Muscle of leg (tissue), 11 donors: Measurements from ENCODE around the gene SUSD4. TPM values are rescaled to one million over a fixed set of nuclear protein-coding genes. Genes with fewer than 3 reads are reported as not detected.

Source experiments
- DNase-seq: peaks from one replicate; pipeline ENCODE4 v3.0.0; 2013
- H3K27ac ChIP-seq: one replicate; pipeline ENCODE4 v1.5.1; 2013; ENCODE audit warnings: mild to moderate bottlenecking, low read length, control low read depth
- H3K27me3 ChIP-seq: one replicate; pipeline ENCODE4 v1.6.1; 2013; ENCODE audit warnings: low read length; ENCODE audit not compliant: control insufficient read depth, insufficient read depth
- H3K36me3 ChIP-seq: one replicate; pipeline ENCODE4 v1.6.1; 2013; ENCODE audit warnings: low read length; ENCODE audit not compliant: control insufficient read depth, insufficient read depth
- H3K4me1 ChIP-seq: one replicate; pipeline ENCODE4 v1.6.1; 2013; ENCODE audit warnings: low read length; ENCODE audit not compliant: control insufficient read depth, insufficient read depth
- H3K4me3 ChIP-seq: one replicate; pipeline ENCODE4 v1.5.1; 2013; ENCODE audit warnings: low read length, control low read depth
- H3K9me3 ChIP-seq: replicated peaks from 2 replicates; pipeline ENCODE4 v1.6.1; 2013; ENCODE audit warnings: low read depth, low read length; ENCODE audit not compliant: control insufficient read depth
- WGBS: methylation state at CpG from one replicate; pipeline ENCODE4 v1.1.5; 2013; ENCODE audit warnings: missing lambda C conversion rate; ENCODE audit not compliant: insufficient coverage; 5-methylcytosine and 5-hydroxymethylcytosine counted together
- polyA plus RNA-seq, 8 donors: library from polyadenylated mRNA; unstranded; fragments of 120-200 nt; gene quantifications; one replicate each; pipeline versions ENCODE4 v1.2.1 to v1.2.3, GENCODE V29; 2013; ENCODE audit warnings: inconsistent platforms in 1 of 8, low replicate concordance in 1 of 8; ENCODE audit not compliant: insufficient read length in 8 of 8, insufficient read depth in 1 of 8
- total RNA-seq: library from RNA; stranded (reverse); fragments of 120-200 nt; gene quantifications from one replicate; pipeline ENCODE4 v1.2.4, GENCODE V29; 2013

SUSD4 gene
- total and polyA plus RNA-seq, 9 donors = 2.0 to 4.1 (median 2.8) TPM

- Histone ChIP-seq H3K36me3 (no peaks in the 10 kb centered on the region), H3K4me3 (no peak overlapping the region), H3K27me3 (no peaks in the 10 kb centered on the region), H3K9me3 (peaks cover 6% of the 10 kb centered on the region), H3K4me1 (peaks cover 18% of the 10 kb centered on the region), H3K27ac (no peak overlapping the region)
- 100% methylated on average over 2 of the region's 4 CpGs for WGBS
- DNase-seq = no peak
Measured at GRCh38 chr1:223217781-223218180, 146.2 kb downstream of the SUSD4 start.

GRCh38 chr1:223216531-223217205 lies 147.3 kb downstream of the SUSD4 start:
- no peaks in the 10 kb centered on the region for H3K27me3 ChIP-seq
- peaks cover 6% of the 10 kb centered on the region for H3K9me3 ChIP-seq
- DNase-seq = no peak
- no peaks in the 10 kb centered on the region for H3K36me3 ChIP-seq
- 65% methylated on average over 2 of the region's 5 CpGs for WGBS
- peaks cover 22% of the 10 kb centered on the region for H3K4me1 ChIP-seq
- no peak overlapping the region for H3K4me3 ChIP-seq
- no peak overlapping the region for H3K27ac ChIP-seq

GRCh38 chr1:223216074-223216473 lies 147.9 kb downstream of the SUSD4 start:
- H3K36me3 ChIP-seq = no peaks in the 10 kb centered on the region
- H3K9me3 ChIP-seq = peaks cover 6% of the 10 kb centered on the region
- DNase-seq = no peak
- H3K27ac ChIP-seq = no peak overlapping the region
- peaks cover 28% of the 10 kb centered on the region for H3K4me1 ChIP-seq
- WGBS = 72% methylated on average over 2 of the region's 6 CpGs
- no peak overlapping the region for H3K4me3 ChIP-seq
- no peaks in the 10 kb centered on the region for H3K27me3 ChIP-seq

GRCh38 chr1:223215026-223215425 lies 148.9 kb downstream of the SUSD4 start:
- Histone ChIP-seq H3K4me1 (peaks cover 31% of the 10 kb centered on the region), H3K27ac (no peak overlapping the region), H3K4me3 (no peak overlapping the region), H3K36me3 (no peaks in the 10 kb centered on the region), H3K27me3 (no peaks in the 10 kb centered on the region), H3K9me3 (peaks cover 6% of the 10 kb centered on the region)
- 92% methylated on average over 4 of the region's 6 CpGs for WGBS
- no peak for DNase-seq

- Histone ChIP-seq H3K36me3 (no peaks in the 10 kb centered on the region), H3K27ac (no peak overlapping the region), H3K27me3 (no peaks in the 10 kb centered on the region), H3K4me3 (no peak overlapping the region), H3K4me1 (peaks cover 31% of the 10 kb centered on the region), H3K9me3 (peaks cover 6% of the 10 kb centered on the region)
- 72% methylated on average over 4 of the region's 5 CpGs for WGBS
- DNase-seq = no peak
Measured at GRCh38 chr1:223214261-223214807, 149.6 kb downstream of the SUSD4 start.

GRCh38 chr1:223212441-223212840 lies 151.5 kb downstream of the SUSD4 start:
- Histone ChIP-seq H3K9me3 (no peaks in the 10 kb centered on the region), H3K4me3 (no peak overlapping the region), H3K27ac (no peak overlapping the region), H3K4me1 (peaks cover 44% of the 10 kb centered on the region), H3K27me3 (no peaks in the 10 kb centered on the region), H3K36me3 (no peaks in the 10 kb centered on the region)
- 9% methylated on average over 1 of the region's 3 CpGs for WGBS
- DNase-seq = peak; percentile 64

- WGBS = 87% methylated on average over 5 of the region's 5 CpGs
- DNase-seq = no peak
- H3K36me3 ChIP-seq = no peaks in the 10 kb centered on the region
- H3K9me3 ChIP-seq = no peaks in the 10 kb centered on the region
- no peak overlapping the region for H3K27ac ChIP-seq
- H3K4me1 ChIP-seq = peaks cover 44% of the 10 kb centered on the region
- no peaks in the 10 kb centered on the region for H3K27me3 ChIP-seq
- no peak overlapping the region for H3K4me3 ChIP-seq
Measured at GRCh38 chr1:223211323-223211985, 152.5 kb downstream of the SUSD4 start.

- H3K9me3 ChIP-seq = no peaks in the 10 kb centered on the region
- H3K36me3 ChIP-seq = no peaks in the 10 kb centered on the region
- WGBS = 90% methylated on average over 2 of the region's 3 CpGs
- H3K27me3 ChIP-seq = no peaks in the 10 kb centered on the region
- H3K4me1 ChIP-seq = peaks cover 47% of the 10 kb centered on the region
- no peak overlapping the region for H3K27ac ChIP-seq
- H3K4me3 ChIP-seq = no peak overlapping the region
- no peak for DNase-seq
Measured at GRCh38 chr1:223210788-223211120, 153.2 kb downstream of the SUSD4 start.

GRCh38 chr1:223209992-223210787 lies 153.8 kb downstream of the SUSD4 start:
- Histone ChIP-seq H3K4me1 (peaks cover 47% of the 10 kb centered on the region), H3K27me3 (no peaks in the 10 kb centered on the region), H3K4me3 (no peak overlapping the region), H3K9me3 (no peaks in the 10 kb centered on the region), H3K36me3 (no peaks in the 10 kb centered on the region), H3K27ac (no peak overlapping the region)
- whole genome bisulfite sequencing = 100% methylated on average over 4 of the region's 7 CpGs
- no peak for DNase-seq

- Histone ChIP-seq H3K36me3 (no peaks in the 10 kb centered on the region), H3K27me3 (no peaks in the 10 kb centered on the region), H3K4me1 (peaks cover 46% of the 10 kb centered on the region), H3K9me3 (no peaks in the 10 kb centered on the region), H3K27ac (peak overlapping the region; percentile 95), H3K4me3 (no peak overlapping the region)
- DNase-seq = no peak
- WGBS = no CpG with 5 or more reads among the region's 7 CpGs
Measured at GRCh38 chr1:223209293-223209898, 154.6 kb downstream of the SUSD4 start.
